NCI-H2107 (cell line): ENCODE results near the gene BHMT.
"Not testable (repeated sequence)": the region's sequence is repeated elsewhere in the genome, so short reads cannot be mapped to it uniquely, and the experiment has no call there.

Source experiments
- DNase-seq: peaks from one replicate; lab custom pipeline; 2025; lab: John Stamatoyannopoulos, UW

Gene BHMT

GRCh38 chr5:79172269-79172668 is 60.7 kb downstream of the BHMT start:
- no peak for DNase-seq

- DNase-seq, result no peak
Measured at GRCh38 chr5:79173626-79174025, 62.0 kb downstream of the BHMT start.

- not testable (repeated sequence) for DNase-seq
Measured at GRCh38 chr5:79180449-79180848, 68.8 kb downstream of the BHMT start.

GRCh38 chr5:79181419-79182022 is 69.9 kb downstream of the BHMT start:
- no peak for DNase-seq
